Brain microvascular endothelial cell (primary cell): ENCODE data around the gene RECQL5.

ENCODE experiments used
- DNase-seq: peaks from one replicate; pipeline ENCODE4 v3.0.0-alpha.2; 2020
- H3K27ac ChIP-seq: fragments of 250-450 bp; sonication (Bioruptor Pico); 2 replicates; pipeline ENCODE4 v1.5.1; 2020; ENCODE audit warnings: mild to moderate bottlenecking, moderate library complexity
- H3K27me3 ChIP-seq: fragments of 250-450 bp; sonication (Bioruptor Pico); replicated peaks from 2 replicates; pipeline ENCODE4 v1.5.1; 2020; ENCODE audit warnings: mild to moderate bottlenecking
- H3K36me3 ChIP-seq: fragments of 250-450 bp; sonication (Bioruptor Pico); replicated peaks from 2 replicates; pipeline ENCODE4 v1.5.1; 2020; ENCODE audit warnings: mild to moderate bottlenecking
- H3K4me3 ChIP-seq: 2 replicates; pipeline ENCODE4 v1.5.1; 2011; ENCODE audit warnings: low read depth, mild to moderate bottlenecking, control low read depth, low read length, moderate library complexity
- in situ Hi-C: cut with HindIII; loops from 2 replicates; pipeline ENCODE4 v1.10.0; 2017; ENCODE audit warnings: low sequenced_read_pairs, low pct_ligation_motif_present
- TF ChIP-seq, protein P1 (sequence below): IDR thresholded peaks from 2 replicates; pipeline ENCODE4 v1.5.1; 2011; ENCODE audit warnings: low read depth, mild to moderate bottlenecking, moderate library complexity, low read length, control low read depth, inconsistent platforms; ENCODE audit errors: missing control alignments

RECQL5 gene

DNA sequence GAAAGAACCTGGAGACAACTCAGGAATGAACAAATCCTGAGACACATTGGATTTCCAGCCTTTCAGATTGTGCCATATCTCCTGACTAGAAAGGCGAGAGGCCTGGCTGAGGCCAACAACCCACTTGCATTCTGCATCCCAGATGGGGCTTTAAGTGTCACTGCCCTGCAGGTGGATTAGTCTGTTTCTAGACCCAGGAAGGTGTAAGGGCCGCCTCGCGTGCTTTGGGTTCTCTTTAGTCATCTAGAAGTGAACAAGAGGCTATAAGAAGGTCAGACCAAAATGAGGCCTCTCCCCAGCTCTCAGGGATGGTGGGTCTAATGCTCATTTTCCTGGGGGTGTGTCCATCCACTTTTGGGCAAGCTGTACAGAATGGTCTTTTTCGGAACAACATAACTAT lies 5.1 kb upstream of the RECQL5 start:
- Histone ChIP-seq H3K36me3 (peaks cover 54% of the 10 kb centered on the region), H3K27ac (no peak overlapping the region), H3K27me3 (no peaks in the 10 kb centered on the region), H3K4me3 (no peak overlapping the region)
- in situ Hi-C loops = loop anchor here (10.0 kb wide), 1 partner anchor 73 kb away; no protein-coding TSS in a partner anchor
- no peak for DNase-seq
- TF ChIP-seq, protein P1, sequence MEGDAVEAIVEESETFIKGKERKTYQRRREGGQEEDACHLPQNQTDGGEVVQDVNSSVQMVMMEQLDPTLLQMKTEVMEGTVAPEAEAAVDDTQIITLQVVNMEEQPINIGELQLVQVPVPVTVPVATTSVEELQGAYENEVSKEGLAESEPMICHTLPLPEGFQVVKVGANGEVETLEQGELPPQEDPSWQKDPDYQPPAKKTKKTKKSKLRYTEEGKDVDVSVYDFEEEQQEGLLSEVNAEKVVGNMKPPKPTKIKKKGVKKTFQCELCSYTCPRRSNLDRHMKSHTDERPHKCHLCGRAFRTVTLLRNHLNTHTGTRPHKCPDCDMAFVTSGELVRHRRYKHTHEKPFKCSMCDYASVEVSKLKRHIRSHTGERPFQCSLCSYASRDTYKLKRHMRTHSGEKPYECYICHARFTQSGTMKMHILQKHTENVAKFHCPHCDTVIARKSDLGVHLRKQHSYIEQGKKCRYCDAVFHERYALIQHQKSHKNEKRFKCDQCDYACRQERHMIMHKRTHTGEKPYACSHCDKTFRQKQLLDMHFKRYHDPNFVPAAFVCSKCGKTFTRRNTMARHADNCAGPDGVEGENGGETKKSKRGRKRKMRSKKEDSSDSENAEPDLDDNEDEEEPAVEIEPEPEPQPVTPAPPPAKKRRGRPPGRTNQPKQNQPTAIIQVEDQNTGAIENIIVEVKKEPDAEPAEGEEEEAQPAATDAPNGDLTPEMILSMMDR = no peak

DNA sequence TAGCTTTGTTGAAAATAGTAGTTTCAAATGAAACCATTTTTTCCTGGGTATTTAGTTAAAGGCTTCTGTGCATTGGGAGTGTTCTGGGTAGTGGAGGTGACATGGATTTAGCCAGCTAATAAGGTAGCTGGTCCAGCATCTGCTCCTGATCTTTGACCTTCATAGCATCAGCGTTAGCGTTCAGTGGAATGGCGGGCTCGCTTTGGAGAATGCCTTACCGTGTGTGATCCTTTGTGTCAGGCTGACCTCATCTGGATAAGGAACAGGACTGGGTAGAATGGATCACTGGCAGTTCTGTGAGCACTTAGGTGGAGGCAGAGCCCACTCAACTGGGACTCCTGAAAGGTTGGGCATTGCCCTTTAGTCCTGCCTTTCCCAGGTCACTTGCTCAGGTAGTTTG lies 3.9 kb upstream of the RECQL5 start:
- DNase-seq = no peak
- Histone ChIP-seq H3K27me3 (no peaks in the 10 kb centered on the region), H3K4me3 (no peak overlapping the region), H3K36me3 (peaks cover 51% of the 10 kb centered on the region), H3K27ac (no peak overlapping the region)
- in situ Hi-C loops = loop anchor here (10.0 kb wide), 1 partner anchor 74 kb away; no protein-coding TSS in a partner anchor
- TF ChIP-seq, protein P1 = no peak

DNA sequence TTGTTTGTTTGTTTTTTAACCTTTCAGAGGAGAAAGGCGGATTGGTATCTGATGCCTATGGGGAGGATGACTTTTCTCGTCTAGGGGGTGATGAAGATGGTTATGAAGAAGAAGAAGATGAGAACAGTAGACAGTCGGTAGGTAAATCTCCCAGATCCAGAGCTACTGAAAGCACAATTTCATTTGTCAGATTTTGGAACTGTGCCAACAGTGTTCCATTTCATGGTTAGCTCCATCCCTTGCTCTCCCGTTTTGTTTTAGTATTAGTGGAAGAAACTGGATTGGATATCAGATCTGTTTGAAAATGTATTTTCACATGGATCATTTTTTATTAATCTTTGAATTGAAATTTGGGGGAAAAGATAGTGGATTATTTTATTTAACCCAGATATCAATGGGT lies 1.5 kb upstream of the RECQL5 start:
- Histone ChIP-seq H3K4me3 (peak overlapping the region; percentile 98), H3K36me3 (peaks cover 46% of the 10 kb centered on the region), H3K27ac (no peak overlapping the region), H3K27me3 (no peaks in the 10 kb centered on the region)
- DNase-seq = no peak
- TF ChIP-seq, protein P1 = no peak
- in situ Hi-C loops = no loop called here

DNA sequence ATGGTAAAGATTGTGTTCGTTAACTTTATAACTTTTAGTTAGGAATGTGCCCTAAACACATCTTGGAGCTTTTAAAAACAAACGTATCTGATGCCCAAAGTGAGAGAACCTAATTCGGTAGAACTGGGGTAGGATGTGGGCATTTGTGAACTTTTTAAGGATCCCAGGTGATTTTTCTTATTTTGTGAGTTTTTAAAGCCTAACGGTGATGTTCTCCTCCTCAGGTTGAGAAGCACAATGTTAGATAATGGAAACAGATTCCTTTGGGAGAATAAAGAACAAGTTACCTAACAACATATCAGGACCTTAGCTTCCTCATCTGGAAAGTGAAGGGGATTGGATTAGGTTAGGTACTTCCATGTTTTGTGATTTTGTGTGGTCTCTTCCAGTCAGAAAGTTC lies 871 bp upstream of the RECQL5 start:
- Histone ChIP-seq H3K36me3 (peaks cover 41% of the 10 kb centered on the region), H3K27me3 (no peaks in the 10 kb centered on the region), H3K27ac (peak overlapping the region; percentile 94), H3K4me3 (peak overlapping the region; percentile 98)
- TF ChIP-seq, protein P1 = no peak
- in situ Hi-C loops = no loop called here
- no peak for DNase-seq

DNA sequence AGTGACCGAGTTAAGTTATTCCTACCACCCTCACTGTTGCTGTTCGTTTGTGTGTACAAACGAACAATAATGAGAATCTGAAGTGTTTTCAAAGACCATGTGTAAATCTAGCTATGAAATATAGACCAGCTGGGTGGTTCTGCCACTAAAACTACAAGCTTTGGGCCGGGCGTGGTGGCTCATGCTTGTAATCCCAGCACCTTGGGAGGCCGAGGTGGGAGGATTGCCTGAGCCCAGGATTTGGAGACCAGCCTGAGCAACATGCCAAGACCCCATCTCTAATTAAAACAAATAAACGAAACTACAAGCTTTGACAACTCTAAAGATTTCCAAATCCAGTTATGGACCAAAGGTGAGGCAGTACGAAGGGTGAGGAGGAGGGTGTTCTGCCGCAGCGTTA lies 973 bp downstream of the RECQL5 start:
- Histone ChIP-seq H3K27me3 (no peaks in the 10 kb centered on the region), H3K36me3 (peaks cover 26% of the 10 kb centered on the region), H3K27ac (no peak overlapping the region), H3K4me3 (peak overlapping the region; percentile 98)
- in situ Hi-C loops = no loop called here
- TF ChIP-seq, protein P1 = no peak
- no peak for DNase-seq

DNA sequence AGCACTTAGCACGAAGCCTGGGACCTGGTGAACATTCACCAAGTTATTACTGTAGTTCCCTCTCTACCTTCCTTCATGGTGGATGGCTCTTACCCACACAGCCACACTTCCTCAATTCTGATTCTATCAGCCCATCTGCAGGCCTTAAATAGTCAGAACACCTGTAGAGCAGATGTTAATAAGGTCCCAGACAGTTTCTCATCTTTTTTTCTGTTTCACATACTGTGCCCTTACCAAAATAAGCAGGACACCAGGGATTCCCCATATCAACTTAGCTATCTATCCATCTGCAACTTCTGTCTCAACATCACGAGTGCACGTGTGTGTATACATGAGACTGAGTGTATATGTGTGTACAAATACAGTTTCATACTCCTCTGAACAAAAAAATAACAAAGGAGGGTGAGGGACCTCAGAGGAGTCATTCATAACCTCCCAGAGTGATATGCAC lies 2.8 kb downstream of the RECQL5 start:
- in situ Hi-C loops = no loop called here
- Histone ChIP-seq H3K4me3 (no peak overlapping the region), H3K27me3 (no peaks in the 10 kb centered on the region), H3K27ac (no peak overlapping the region), H3K36me3 (peaks cover 14% of the 10 kb centered on the region)
- DNase-seq = no peak
- TF ChIP-seq, protein P1 = no peak
